HFF-Myc (cell line): Measurements from ENCODE around the gene INF2.

Experiments
- DNase-seq: peaks from one replicate; pipeline ENCODE4 v3.0.0-alpha.2; 2011; ENCODE audit warnings: low read depth; ENCODE audit errors: extremely low read depth
- H3K4me3 ChIP-seq: replicated peaks from 2 replicates; pipeline ENCODE4 v1.5.1; 2011; ENCODE audit warnings: low read depth, mild to moderate bottlenecking, control low read depth, low read length
- TF ChIP-seq, protein P1 (sequence below): IDR thresholded peaks from 2 replicates; pipeline ENCODE4 v1.5.1; 2012; ENCODE audit warnings: mild to moderate bottlenecking, low read depth, low read length, control low read depth; ENCODE audit errors: missing control alignments

The INF2 gene

DNA sequence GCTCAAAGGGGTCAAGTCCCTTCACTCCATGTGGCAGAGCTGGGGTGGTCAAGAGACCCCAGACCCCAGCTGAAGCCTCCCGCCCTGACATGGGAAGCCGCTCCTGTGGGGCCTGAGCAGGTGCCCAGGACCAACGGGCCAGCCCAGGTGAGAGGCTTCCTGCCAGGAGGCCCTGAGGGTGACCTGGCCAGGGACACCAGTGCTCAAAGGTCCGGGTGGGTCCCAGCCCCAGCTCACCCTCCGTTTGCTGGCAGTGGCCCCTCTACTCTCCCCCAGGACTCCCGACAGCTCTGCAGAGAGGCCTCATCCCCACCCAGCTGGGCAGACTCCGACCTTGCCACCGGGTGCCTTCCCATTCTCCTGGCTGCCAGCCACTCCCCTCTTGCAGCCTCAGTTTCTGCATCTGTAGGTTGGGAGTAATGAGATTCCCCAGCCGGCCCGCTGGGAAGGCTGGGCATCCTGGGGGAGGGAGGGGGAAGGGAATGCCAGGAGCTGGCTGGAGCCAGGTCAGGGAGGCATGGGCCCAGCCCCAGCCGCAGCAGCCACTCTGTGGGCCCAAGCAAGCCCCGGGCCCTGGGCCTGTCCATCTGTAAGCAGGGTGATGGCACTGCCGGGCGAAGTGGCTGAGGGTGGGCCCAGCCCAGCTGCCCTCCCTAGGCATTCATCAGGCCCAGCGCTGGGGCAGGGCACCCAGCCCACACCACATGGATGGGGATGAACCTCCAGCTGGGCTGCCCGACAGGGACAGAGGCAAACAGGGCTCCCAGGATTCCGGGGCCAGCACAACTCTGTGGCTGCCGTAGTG lies 10.3 kb upstream of the INF2 start:
- TF ChIP-seq, protein P1, sequence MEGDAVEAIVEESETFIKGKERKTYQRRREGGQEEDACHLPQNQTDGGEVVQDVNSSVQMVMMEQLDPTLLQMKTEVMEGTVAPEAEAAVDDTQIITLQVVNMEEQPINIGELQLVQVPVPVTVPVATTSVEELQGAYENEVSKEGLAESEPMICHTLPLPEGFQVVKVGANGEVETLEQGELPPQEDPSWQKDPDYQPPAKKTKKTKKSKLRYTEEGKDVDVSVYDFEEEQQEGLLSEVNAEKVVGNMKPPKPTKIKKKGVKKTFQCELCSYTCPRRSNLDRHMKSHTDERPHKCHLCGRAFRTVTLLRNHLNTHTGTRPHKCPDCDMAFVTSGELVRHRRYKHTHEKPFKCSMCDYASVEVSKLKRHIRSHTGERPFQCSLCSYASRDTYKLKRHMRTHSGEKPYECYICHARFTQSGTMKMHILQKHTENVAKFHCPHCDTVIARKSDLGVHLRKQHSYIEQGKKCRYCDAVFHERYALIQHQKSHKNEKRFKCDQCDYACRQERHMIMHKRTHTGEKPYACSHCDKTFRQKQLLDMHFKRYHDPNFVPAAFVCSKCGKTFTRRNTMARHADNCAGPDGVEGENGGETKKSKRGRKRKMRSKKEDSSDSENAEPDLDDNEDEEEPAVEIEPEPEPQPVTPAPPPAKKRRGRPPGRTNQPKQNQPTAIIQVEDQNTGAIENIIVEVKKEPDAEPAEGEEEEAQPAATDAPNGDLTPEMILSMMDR, result no peak
- no peak overlapping the region for H3K4me3 ChIP-seq

GRCh38 chr14:104680056-104680805 lies 9.2 kb upstream of the INF2 start:
- TF ChIP-seq, protein P1, result no peak
- DNase-seq, result no peak
- 0 out of 2 replicates have a peak overlapping the region, but pooled peaks have one; percentile 9 for H3K4me3 ChIP-seq

More for the DNA sequence above, 10.3 kb upstream of the INF2 start:
- no peak for DNase-seq

DNA sequence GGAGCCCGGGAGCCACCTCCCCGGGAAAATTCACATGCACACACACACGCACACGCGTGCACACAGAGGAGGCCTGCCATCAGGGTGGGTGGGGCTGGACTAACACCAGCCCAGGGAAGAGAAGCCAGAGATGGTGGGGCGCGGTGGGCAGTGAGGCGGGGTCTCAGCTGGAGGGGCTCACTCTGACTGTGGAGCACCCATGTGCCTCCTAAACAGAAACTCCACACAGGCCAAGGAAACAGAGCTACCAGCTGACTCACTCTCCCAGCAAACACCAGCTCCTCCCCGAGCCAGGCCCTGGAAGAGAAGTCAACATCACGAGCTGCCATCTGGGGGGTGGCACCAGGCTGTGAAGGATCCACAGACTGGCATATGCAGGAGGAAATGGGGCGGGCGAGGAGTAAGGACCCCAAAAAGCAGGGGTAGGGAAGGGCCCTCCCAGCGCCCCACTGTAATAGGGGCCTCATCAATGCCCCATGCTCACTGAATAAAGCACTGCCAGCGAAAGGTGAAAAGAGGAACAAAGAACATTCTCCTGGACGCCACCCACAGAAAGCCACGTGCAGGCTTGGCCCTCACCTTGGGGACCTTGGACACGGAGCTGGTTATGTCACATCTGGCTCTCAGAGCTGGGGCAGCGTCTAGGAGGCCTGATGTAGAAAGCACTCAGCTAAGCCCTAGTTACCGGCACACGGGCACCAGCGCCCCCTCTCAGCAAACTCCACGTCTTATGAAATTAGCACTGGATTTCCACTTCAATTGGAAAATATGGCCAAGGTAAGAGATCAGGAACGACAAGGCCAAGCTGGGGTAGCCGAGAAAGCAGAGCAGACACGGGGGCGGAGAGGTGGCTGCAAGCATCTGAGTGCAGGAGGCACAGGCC lies 8.4 kb upstream of the INF2 start:
- DNase-seq, result no peak
- TF ChIP-seq, protein P1, result peak; percentile 17
- 0 out of 2 replicates have a peak overlapping the region, but pooled peaks have one; percentile 9 for H3K4me3 ChIP-seq

DNA sequence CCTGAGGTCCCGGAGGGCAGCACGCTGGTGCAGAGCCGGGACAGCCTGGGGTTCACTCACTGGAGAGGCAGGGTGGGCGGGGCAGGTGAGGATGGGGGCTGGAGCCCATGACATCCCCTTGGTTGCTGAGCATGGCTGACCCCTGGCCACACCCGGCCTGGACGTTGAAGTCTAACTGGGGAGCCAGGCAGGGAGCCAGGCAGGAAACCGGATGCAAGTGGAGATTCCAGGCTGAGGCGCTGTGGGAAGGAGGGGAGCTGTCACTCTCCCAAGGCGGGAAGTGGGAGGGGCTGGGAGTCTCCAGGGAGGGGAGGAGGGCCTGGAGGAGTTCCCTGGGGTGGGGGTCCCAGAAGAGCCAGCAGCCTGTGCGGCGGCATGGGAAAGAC lies 7.7 kb upstream of the INF2 start:
- TF ChIP-seq, protein P1, result no peak
- peak; percentile 80 for DNase-seq
- H3K4me3 ChIP-seq, result peak overlapping the region; percentile 20; the same call in 1 of the 2 replicates

DNA sequence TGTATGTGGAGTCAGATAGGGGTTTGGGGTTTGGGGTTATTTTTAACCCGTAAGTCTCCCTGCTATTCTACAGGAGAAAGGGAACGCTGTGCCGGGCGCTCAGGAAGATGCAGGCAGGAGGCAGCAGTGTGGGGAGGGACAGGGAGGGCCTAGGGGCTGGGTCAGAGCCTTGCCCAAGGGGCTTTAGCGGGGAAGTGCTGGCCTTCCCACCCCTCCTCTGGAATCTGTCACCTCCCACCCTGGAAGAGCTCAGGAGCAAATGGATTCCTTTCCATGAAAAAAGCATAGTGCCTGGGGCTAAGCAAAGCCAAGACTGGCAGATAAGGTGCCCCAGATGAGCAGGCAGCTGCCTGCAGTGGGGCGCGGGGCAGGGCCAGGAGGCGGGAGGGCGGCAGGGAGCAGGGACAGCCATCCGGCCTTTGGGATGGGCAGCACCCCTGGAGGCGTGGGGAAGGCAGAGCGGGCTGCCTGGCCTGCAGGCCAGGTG lies 7.3 kb upstream of the INF2 start:
- TF ChIP-seq, protein P1, result no peak
- DNase-seq, result no peak
- H3K4me3 ChIP-seq, result peak overlapping the region; percentile 20; the same call in 1 of the 2 replicates
